IMR-90 (cell line): Measurements from ENCODE around the gene C16orf89. TPM values are rescaled to one million over a fixed set of nuclear protein-coding genes. Genes with fewer than 3 reads are reported as not detected.

Experiments used
- ATAC-seq: fragments of 200-7000 bp; cut with Tn5 transposase; 2 replicates; pipeline ENCODE4 v1.9.1; 2020; ENCODE audit warnings: low read depth, mild to moderate bottlenecking, moderate library complexity
- BruUV-seq: library from RNA; stranded (reverse); fragments of 400-500 nt; replicated peaks from 2 replicates; lab custom pipeline; 2021; lab: Mats Ljungman, UMichigan
- CTCF ChIA-PET: fragments of 300-600 bp; formaldehyde crosslinking; extraction: SDS; loops from one replicate; lab custom pipeline; 2021; ENCODE audit warnings: antibody characterized with exemption; lab: Yijun Ruan, JAX
- POLR2A ChIA-PET: fragments of 300-600 bp; sonication (Branson Sonifier 250); formaldehyde crosslinking; loops from one replicate; lab custom pipeline; 2022; ENCODE audit warnings: antibody characterized with exemption; ENCODE audit not compliant: unreplicated experiment; lab: Charles Lee
- DNase-seq: peaks from one replicate; pipeline ENCODE4 v3.0.0; 2013
- H2AFZ ChIP-seq: replicated peaks from 2 replicates; pipeline ENCODE3; 2013; ENCODE audit warnings: low read length, mild to moderate bottlenecking; ENCODE audit not compliant: poor library complexity
- H2AK5ac ChIP-seq: 2 replicates; pipeline ENCODE4 v1.6.1; 2013; ENCODE audit warnings: low read depth, low read length, inconsistent platforms
- H2AK9ac ChIP-seq: replicated peaks from 2 replicates; pipeline ENCODE3; 2013; ENCODE audit warnings: mild to moderate bottlenecking, low read depth, low read length, moderate library complexity; ENCODE audit not compliant: poor library complexity
- H2BK120ac ChIP-seq: 2 replicates; pipeline ENCODE4 v1.6.1; 2013; ENCODE audit warnings: low read depth, low read length, inconsistent platforms
- H2BK15ac ChIP-seq: 3 replicates; pipeline ENCODE4 v1.6.1; 2013; ENCODE audit warnings: low read depth, low read length, inconsistent platforms
- H2BK20ac ChIP-seq: 2 replicates; pipeline ENCODE4 v1.6.1; 2013; ENCODE audit warnings: low read depth, mild to moderate bottlenecking, inconsistent platforms, low read length, moderate library complexity
- H2BK5ac ChIP-seq: 2 replicates; pipeline ENCODE4 v1.6.1; 2013; ENCODE audit warnings: mild to moderate bottlenecking, low read depth, low read length, inconsistent platforms; ENCODE audit not compliant: poor library complexity, severe bottlenecking
- H3K14ac ChIP-seq: replicated peaks from 2 replicates; pipeline ENCODE4 v1.6.1; 2013; ENCODE audit warnings: low read depth, low read length, inconsistent platforms
- H3K18ac ChIP-seq: 2 replicates; pipeline ENCODE4 v1.6.1; 2013; ENCODE audit warnings: low read depth, low read length, control low read depth
- H3K23ac ChIP-seq: 2 replicates; pipeline ENCODE4 v1.6.1; 2013; ENCODE audit warnings: low read depth, low read length, inconsistent platforms
- H3K27ac ChIP-seq: 2 replicates; pipeline ENCODE4 v1.5.1; 2013; ENCODE audit warnings: mild to moderate bottlenecking, control low read depth, low read length; ENCODE audit not compliant: insufficient read depth
- H3K27me3 ChIP-seq: 2 replicates; pipeline ENCODE4 v1.6.1; 2013; ENCODE audit warnings: low read length; ENCODE audit not compliant: control insufficient read depth, insufficient read depth
- H3K36me3 ChIP-seq: 2 replicates; pipeline ENCODE4 v1.6.1; 2013; ENCODE audit warnings: low read length, mixed read lengths; ENCODE audit not compliant: control insufficient read depth, insufficient read depth
- H3K4ac ChIP-seq: 2 replicates; pipeline ENCODE4 v1.6.1; 2013; ENCODE audit warnings: low read depth, low read length, inconsistent platforms
- H3K4me1 ChIP-seq: 2 replicates; pipeline ENCODE4 v1.6.1; 2013; ENCODE audit warnings: low read length, mixed read lengths; ENCODE audit not compliant: control insufficient read depth, insufficient read depth
- H3K4me2 ChIP-seq: 2 replicates; pipeline ENCODE4 v1.6.1; 2013; ENCODE audit warnings: low read depth, mild to moderate bottlenecking, control low read depth, low read length, moderate library complexity
- H3K4me3 ChIP-seq: 2 replicates; pipeline ENCODE4 v1.5.1; 2013; ENCODE audit warnings: low read depth, mild to moderate bottlenecking, control low read depth, low read length, moderate library complexity; ENCODE audit not compliant: insufficient read depth
- H3K56ac ChIP-seq: 2 replicates; pipeline ENCODE4 v1.6.1; 2013; ENCODE audit warnings: low read length, inconsistent platforms; ENCODE audit not compliant: insufficient read depth; ENCODE audit errors: extremely low read depth
- H3K79me1 ChIP-seq, 2 experiments: 2 replicates each; pipeline ENCODE4 v1.6.1; 2013; ENCODE audit warnings: low read length in 2 of 2, inconsistent platforms in 1 of 2, low read depth in 1 of 2
- H3K9ac ChIP-seq: 2 replicates; pipeline ENCODE4 v1.6.1; 2013; ENCODE audit warnings: low read depth, low read length, control low read depth
- H3K9me1 ChIP-seq: 2 replicates; pipeline ENCODE4 v1.6.1; 2013; ENCODE audit warnings: low read length, inconsistent platforms; ENCODE audit not compliant: insufficient read depth
- H3K9me3 ChIP-seq: 2 replicates; pipeline ENCODE4 v1.6.1; 2013; ENCODE audit warnings: low read length; ENCODE audit not compliant: control insufficient read depth, insufficient read depth
- H4K20me1 ChIP-seq: 2 replicates; pipeline ENCODE4 v1.6.1; 2013; ENCODE audit warnings: low read length, inconsistent platforms; ENCODE audit not compliant: insufficient read depth
- H4K5ac ChIP-seq: 2 replicates; pipeline ENCODE4 v1.6.1; 2013; ENCODE audit warnings: mild to moderate bottlenecking, low read depth, low read length, control low read depth
- H4K8ac ChIP-seq, 2 experiments: 2 replicates each; pipeline ENCODE4 v1.6.1; 2013; ENCODE audit warnings: low read depth in 2 of 2, low read length in 2 of 2, control low read depth in 1 of 2, inconsistent platforms in 1 of 2
- H4K91ac ChIP-seq: 2 replicates; pipeline ENCODE4 v1.6.1; 2013; ENCODE audit warnings: low read depth, low read length, inconsistent platforms; ENCODE audit not compliant: insufficient read depth
- WGBS, 2 experiments: methylation state at CpG; one replicate each; pipeline versions ENCODE4 v1.1.5 to v1.1.7; 2013; ENCODE audit warnings: missing lambda C conversion rate in 2 of 2; ENCODE audit not compliant: insufficient read length in 1 of 2; ENCODE audit errors: extremely low coverage in 2 of 2; 5-methylcytosine and 5-hydroxymethylcytosine counted together
- dilution Hi-C: fragments of 300-500 bp; cut with HindIII; formaldehyde crosslinking; loops from one replicate; pipeline ENCODE4 v1.14.3; 2018; ENCODE audit warnings: low sequenced_read_pairs; ENCODE audit not compliant: unreplicated experiment
- in situ Hi-C: fragments of 300-500 bp; cut with MboI; formaldehyde crosslinking; loops from 3 replicates; pipeline ENCODE4 v1.14.3; 2019; ENCODE audit warnings: low sequenced_read_pairs, inconsistent platforms, mixed read lengths
- intact Hi-C: fragments of 100-400 bp; cut with micrococcal nuclease; formaldehyde crosslinking; loops from 2 replicates; pipeline ENCODE4 v1.10.0; 2022
- polyA plus RNA-seq, 3 experiments: library from polyadenylated mRNA; depleted of rRNA; stranded (reverse); fragments of >200 nt; gene quantifications; 2 replicates each; pipeline ENCODE4 v1.2.3, GENCODE V29; 2012; ENCODE audit warnings: low replicate concordance in 1 of 3
- total RNA-seq: library from RNA; depleted of rRNA; stranded (reverse); fragments of >200 nt; gene quantifications from 2 replicates; pipeline ENCODE4 v1.2.3, GENCODE V29; 2012
- TF ChIP-seq, protein P1 (sequence below): conservative IDR thresholded peaks from 2 replicates; pipeline ENCODE4 v1.5.1; 2012; ENCODE audit warnings: mild to moderate bottlenecking, low read depth, low read length, improper control_type of control experiment

Gene C16orf89
- total and polyA plus RNA-seq, 2 of the 4 experiments (the other 2 are of a cell fraction), result 0.17 to 0.18 TPM

DNA sequence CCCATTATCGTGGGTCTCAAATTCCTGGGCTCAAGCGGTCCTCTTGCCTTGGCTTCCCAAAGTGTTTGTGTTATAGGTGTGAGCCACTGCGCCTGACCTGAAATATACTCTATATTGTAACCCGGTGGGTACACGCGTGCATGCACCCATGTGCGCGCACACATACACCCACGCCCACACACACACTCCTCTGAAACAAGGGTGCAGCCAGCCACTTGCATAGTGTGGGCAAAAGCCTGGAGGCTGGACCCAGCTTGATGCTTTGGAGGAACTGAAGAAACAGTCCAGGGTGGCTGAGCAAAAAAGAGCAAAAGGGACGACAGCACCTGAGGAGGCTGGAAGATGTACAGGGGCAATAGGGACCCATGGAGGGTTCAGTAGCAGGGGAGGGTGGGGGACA, 61.9 kb downstream of the C16orf89 start:
- no peaks in the 10 kb centered on the region for H3K9me3 ChIP-seq
- no peak overlapping the region for H2AK5ac ChIP-seq
- H3K4ac ChIP-seq, result no peak overlapping the region
- in situ Hi-C loops (no loop called here), dilution Hi-C loops (no loop called here), intact Hi-C loops (no loop called here)
- POLR2A ChIA-PET, result no interaction called here
- no peak overlapping the region for H2AK9ac ChIP-seq
- no peak overlapping the region for H3K23ac ChIP-seq
- no peak overlapping the region for H3K27ac ChIP-seq
- no peak overlapping the region for H2BK15ac ChIP-seq
- no peaks in the 10 kb centered on the region for H3K79me1 ChIP-seq
- H4K91ac ChIP-seq, result no peak overlapping the region
- WGBS, 2 experiments, result no CpG with 5 or more reads among the region's 10 CpGs
- H3K4me1 ChIP-seq, result no peaks in the 10 kb centered on the region
- TF ChIP-seq, protein P1, sequence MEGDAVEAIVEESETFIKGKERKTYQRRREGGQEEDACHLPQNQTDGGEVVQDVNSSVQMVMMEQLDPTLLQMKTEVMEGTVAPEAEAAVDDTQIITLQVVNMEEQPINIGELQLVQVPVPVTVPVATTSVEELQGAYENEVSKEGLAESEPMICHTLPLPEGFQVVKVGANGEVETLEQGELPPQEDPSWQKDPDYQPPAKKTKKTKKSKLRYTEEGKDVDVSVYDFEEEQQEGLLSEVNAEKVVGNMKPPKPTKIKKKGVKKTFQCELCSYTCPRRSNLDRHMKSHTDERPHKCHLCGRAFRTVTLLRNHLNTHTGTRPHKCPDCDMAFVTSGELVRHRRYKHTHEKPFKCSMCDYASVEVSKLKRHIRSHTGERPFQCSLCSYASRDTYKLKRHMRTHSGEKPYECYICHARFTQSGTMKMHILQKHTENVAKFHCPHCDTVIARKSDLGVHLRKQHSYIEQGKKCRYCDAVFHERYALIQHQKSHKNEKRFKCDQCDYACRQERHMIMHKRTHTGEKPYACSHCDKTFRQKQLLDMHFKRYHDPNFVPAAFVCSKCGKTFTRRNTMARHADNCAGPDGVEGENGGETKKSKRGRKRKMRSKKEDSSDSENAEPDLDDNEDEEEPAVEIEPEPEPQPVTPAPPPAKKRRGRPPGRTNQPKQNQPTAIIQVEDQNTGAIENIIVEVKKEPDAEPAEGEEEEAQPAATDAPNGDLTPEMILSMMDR, result no peak
- H3K18ac ChIP-seq, result no peak overlapping the region
- H3K9ac ChIP-seq, result no peak overlapping the region
- BruUV-seq, result no TSS peak
- no peak overlapping the region for H4K8ac ChIP-seq
- H3K56ac ChIP-seq, result no peak overlapping the region
- H2BK120ac ChIP-seq, result no peak overlapping the region
- H4K20me1 ChIP-seq, result no peaks in the 10 kb centered on the region
- CTCF ChIA-PET, result no interaction called here
- no peak overlapping the region for H2BK20ac ChIP-seq
- H3K4me3 ChIP-seq, result no peak overlapping the region
- no peak overlapping the region for H2BK5ac ChIP-seq
- DNase-seq (no peak), ATAC-seq (no peak)
- peaks cover 9% of the 10 kb centered on the region for H3K27me3 ChIP-seq
- no peaks in the 10 kb centered on the region for H3K9me1 ChIP-seq
- no peak overlapping the region for H3K4me2 ChIP-seq
- H3K36me3 ChIP-seq, result no peaks in the 10 kb centered on the region
- no peak overlapping the region for H2AFZ ChIP-seq
- H3K14ac ChIP-seq, result no peak overlapping the region
- H4K5ac ChIP-seq, result no peak overlapping the region
